HCT116 (cell line): ENCODE measurements around the gene CLTA. TPM values are rescaled to one million over a fixed set of nuclear protein-coding genes. Genes with fewer than 3 reads are reported as not detected.
"Not testable (repeated sequence)": the region's sequence is repeated elsewhere in the genome, so short reads cannot be mapped to it uniquely, and the experiment has no call there.

Experiments
- ATAC-seq: fragments of 200-7000 bp; cut with Tn5 transposase; 2 replicates; pipeline ENCODE4 v1.9.1; 2020; ENCODE audit warnings: mild to moderate bottlenecking, moderate library complexity
- BruUV-seq: library from RNA; stranded (reverse); fragments of 400-500 nt; replicated peaks from 2 replicates; lab custom pipeline; 2021; lab: Mats Ljungman, UMichigan
- CTCF ChIA-PET: fragments of 300-600 bp; sonication (Branson Sonifier 250); formaldehyde crosslinking; loops from one replicate; lab custom pipeline; 2021; ENCODE audit warnings: antibody characterized with exemption; lab: Charles Lee
- POLR2A ChIA-PET: fragments of 300-600, 350-600 bp; sonication (Branson Sonifier 250); formaldehyde crosslinking; loops from one replicate; lab custom pipeline; 2021; ENCODE audit warnings: antibody characterized with exemption; lab: Charles Lee
- RAD21 ChIA-PET, 2 experiments: fragments of 300-600 bp; sonication (Branson Sonifier 250); formaldehyde crosslinking; loops; one replicate each; lab custom pipeline; 2023; ENCODE audit warnings: low total read pairs in 2 of 2; ENCODE audit not compliant: uncharacterized antibody in 2 of 2, unreplicated experiment in 2 of 2, low non-redundant PET in 1 of 2; lab: Charles Lee
- DNase-seq: peaks from one replicate; pipeline ENCODE4 v3.0.0-alpha.2; 2010; ENCODE audit warnings: low read depth, low spot score
- H2AFZ ChIP-seq: fragments of 200-600 bp; shearing (Covaris generic), sonication (generic); 2 replicates; pipeline ENCODE4 v1.6.1; 2017; ENCODE audit warnings: low read depth, mixed run types, mixed read lengths, antibody characterized with exemption, low read length; ENCODE audit not compliant: poor library complexity, severe bottlenecking
- H3K27ac ChIP-seq: 2 replicates; pipeline ENCODE4 v1.5.1; 2012; ENCODE audit warnings: low read depth, low read length
- H3K27me3 ChIP-seq: fragments of 200-600 bp; sonication (generic); 2 replicates; pipeline ENCODE4 v1.6.1; 2016; ENCODE audit warnings: mixed run types, low read length, mixed read lengths; ENCODE audit not compliant: insufficient read depth
- H3K36me3 ChIP-seq, 2 experiments: fragments of 200-500 bp in 1 of 2; fragments of 200-600 bp in 1 of 2; sonication (Bioruptor generic) in 1 of 2; sonication (generic) in 1 of 2; 2 replicates each; pipeline versions ENCODE4 v1.5.1 to v1.6.1; 2014 to 2016; ENCODE audit warnings: low read length in 2 of 2, inconsistent platforms in 1 of 2, mixed read lengths in 1 of 2, mixed run types in 1 of 2; ENCODE audit not compliant: insufficient read depth in 2 of 2, control insufficient read depth in 1 of 2
- H3K4me1 ChIP-seq, 2 experiments: fragments of 200-600 bp in 1 of 2; sonication (generic) in 1 of 2; 2 replicates each; pipeline versions ENCODE4 v1.5.1 to v1.6.1; 2012 to 2017; ENCODE audit warnings: low read length in 2 of 2, inconsistent platforms in 1 of 2, mild to moderate bottlenecking in 1 of 2, mixed read lengths in 1 of 2, mixed run types in 1 of 2, moderate library complexity in 1 of 2; ENCODE audit not compliant: insufficient read depth in 2 of 2, control insufficient read depth in 1 of 2
- H3K4me2 ChIP-seq: fragments of 200-600 bp; sonication (generic); 2 replicates; pipeline ENCODE4 v1.6.1; 2017; ENCODE audit warnings: mixed run types, low read length, mixed read lengths
- H3K4me3 ChIP-seq, 2 experiments: fragments of 200-600 bp in 1 of 2; sonication (generic) in 1 of 2; replicated peaks in 1 of 2; 2 replicates each; pipeline ENCODE4 v1.5.1; 2011 to 2016; ENCODE audit warnings: low read length in 2 of 2, control low read depth in 1 of 2, low read depth in 1 of 2, mild to moderate bottlenecking in 1 of 2, mixed read lengths in 1 of 2, mixed run types in 1 of 2
- H3K79me2 ChIP-seq: fragments of 200-600 bp; sonication (generic); 2 replicates; pipeline ENCODE4 v1.6.1; 2017; ENCODE audit warnings: mild to moderate bottlenecking, mixed run types, low read length, moderate library complexity, mixed read lengths; ENCODE audit not compliant: insufficient read depth
- H3K9ac ChIP-seq: fragments of 200-600 bp; sonication (generic); 2 replicates; pipeline ENCODE4 v1.6.1; 2016; ENCODE audit warnings: low read length, mixed read lengths
- H3K9me2 ChIP-seq: fragments of 200-600 bp; sonication (generic), shearing (Covaris generic); 2 replicates; pipeline ENCODE4 v1.6.1; 2017; ENCODE audit warnings: mixed run types, mild to moderate bottlenecking, moderate library complexity; ENCODE audit not compliant: insufficient read depth
- H3K9me3 ChIP-seq, 2 experiments: fragments of 200-500 bp in 1 of 2; fragments of 200-600 bp in 1 of 2; sonication (Bioruptor generic) in 1 of 2; sonication (generic) in 1 of 2; 2 replicates each; pipeline ENCODE4 v1.6.1; 2014 to 2017; ENCODE audit warnings: low read length in 2 of 2, mixed read lengths in 2 of 2, inconsistent platforms in 1 of 2, low read depth in 1 of 2, mild to moderate bottlenecking in 1 of 2, mixed run types in 1 of 2, moderate library complexity in 1 of 2; ENCODE audit not compliant: control insufficient read depth in 1 of 2, insufficient read depth in 1 of 2
- H4K20me1 ChIP-seq: fragments of 200-600 bp; sonication (generic), shearing (Covaris generic); 2 replicates; pipeline ENCODE4 v1.6.1; 2017; ENCODE audit warnings: mixed run types, mild to moderate bottlenecking, moderate library complexity; ENCODE audit not compliant: insufficient read depth
- CBX3 ChIP-seq: IDR thresholded peaks from 2 replicates; pipeline ENCODE4 v1.6.1; 2012; ENCODE audit warnings: low read depth
- CEBPB ChIP-seq: IDR thresholded peaks from 2 replicates; pipeline ENCODE4 v1.6.1; 2012; ENCODE audit warnings: low read depth
- EGR1 ChIP-seq: IDR thresholded peaks from 2 replicates; pipeline ENCODE4 v1.6.1; 2012; ENCODE audit warnings: low read depth
- ELF1 ChIP-seq: IDR thresholded peaks from 2 replicates; pipeline ENCODE4 v1.6.1; 2012; ENCODE audit warnings: low read depth, borderline replicate concordance
- EZH2 ChIP-seq: fragments of 200-600 bp; sonication (generic); IDR thresholded peaks from 2 replicates; pipeline ENCODE4 v1.6.1; 2017; ENCODE audit warnings: antibody characterized with exemption, mixed run types
- EZH2phosphoT487 ChIP-seq: fragments of 200-600 bp; IDR thresholded peaks from 2 replicates; pipeline ENCODE4 v1.6.1; 2018; ENCODE audit warnings: antibody characterized with exemption, borderline replicate concordance
- MAX ChIP-seq: IDR thresholded peaks from 2 replicates; pipeline ENCODE4 v1.6.1; 2012
- POLR2A ChIP-seq: IDR thresholded peaks from 2 replicates; pipeline ENCODE4 v1.7.0; 2011; ENCODE audit warnings: borderline replicate concordance; ENCODE audit not compliant: insufficient read depth, insufficient read length; ENCODE audit errors: extremely low read depth
- RAD21 ChIP-seq: IDR thresholded peaks from 2 replicates; pipeline ENCODE4 v1.6.1; 2012; ENCODE audit warnings: low read depth, mild to moderate bottlenecking
- REST ChIP-seq: IDR thresholded peaks from 2 replicates; pipeline ENCODE4 v1.6.1; 2012; ENCODE audit warnings: low read depth
- TCF7L2 ChIP-seq: IDR thresholded peaks from 2 replicates; pipeline ENCODE4 v1.7.0; 2011; ENCODE audit warnings: borderline replicate concordance, inconsistent platforms; ENCODE audit not compliant: insufficient read depth, insufficient read length; ENCODE audit errors: extremely low read depth
- YY1 ChIP-seq: IDR thresholded peaks from 2 replicates; pipeline ENCODE4 v1.6.1; 2011; ENCODE audit warnings: low read length, low read depth, moderate library complexity, mild to moderate bottlenecking; ENCODE audit not compliant: insufficient replicate concordance; ENCODE audit errors: extremely low read depth
- ZBTB33 ChIP-seq: IDR thresholded peaks from 2 replicates; pipeline ENCODE4 v1.6.1; 2011; ENCODE audit warnings: mild to moderate bottlenecking, low read length, moderate library complexity; ENCODE audit not compliant: insufficient replicate concordance; ENCODE audit errors: extremely low read depth
- ZFX ChIP-seq: fragments of 450-650 bp; IDR thresholded peaks from 2 replicates; pipeline ENCODE4 v1.6.1; 2017
- ZNF274 ChIP-seq: fragments of 200-500 bp; sonication (Bioruptor generic); IDR thresholded peaks from 2 replicates; pipeline ENCODE4 v1.6.1; 2014; ENCODE audit warnings: mild to moderate bottlenecking, low read depth, low read length, inconsistent platforms
- intact Hi-C: fragments of 100-400 bp; cut with micrococcal nuclease; formaldehyde crosslinking; loops from 2 replicates; pipeline ENCODE4 v1.10.0; 2022
- total RNA-seq: library from RNA; stranded (reverse); gene quantifications from one replicate; pipeline ENCODE4 v1.2.1, GENCODE V29; 2021; ENCODE audit not compliant: unreplicated experiment

The CLTA gene
- total RNA-seq, 1 experiment from 2014 or later: 152 TPM

DNA sequence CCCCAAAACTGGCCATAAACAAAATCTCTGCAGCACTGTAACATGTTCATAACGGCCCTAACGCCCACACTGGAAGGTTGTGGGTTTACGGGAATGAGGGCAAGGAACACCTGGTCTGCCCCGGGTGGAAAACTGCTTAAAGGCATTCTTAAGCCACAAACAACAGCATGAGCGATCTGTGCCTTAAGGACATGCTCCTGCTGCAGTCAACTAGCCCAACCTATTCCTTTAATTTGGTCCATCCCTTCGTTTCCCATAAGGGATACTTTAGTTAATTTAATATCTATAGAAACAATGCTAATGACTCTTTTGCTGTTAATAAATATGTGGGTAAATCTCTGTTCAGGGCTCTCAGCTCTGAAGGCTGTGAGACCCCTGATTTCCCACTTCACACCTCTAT lies 10.5 kb upstream of the CLTA start:
- POLR2A ChIA-PET, H3K9me2 ChIP-seq, H3K79me2 ChIP-seq, H3K4me2 ChIP-seq, DNase-seq, H3K27ac ChIP-seq, H3K27me3 ChIP-seq, H4K20me1 ChIP-seq, H3K36me3 ChIP-seq, H3K9ac ChIP-seq, H3K4me3 ChIP-seq, H3K4me1 ChIP-seq, ATAC-seq, RAD21 ChIA-PET, H2AFZ ChIP-seq, CTCF ChIA-PET, BruUV-seq, H3K9me3 ChIP-seq, intact Hi-C loops: not testable (repeated sequence)
- 0 out of 2 replicates have a peak, but pooled peaks have one; percentile 23 for TF ChIP-seq CBX3

DNA sequence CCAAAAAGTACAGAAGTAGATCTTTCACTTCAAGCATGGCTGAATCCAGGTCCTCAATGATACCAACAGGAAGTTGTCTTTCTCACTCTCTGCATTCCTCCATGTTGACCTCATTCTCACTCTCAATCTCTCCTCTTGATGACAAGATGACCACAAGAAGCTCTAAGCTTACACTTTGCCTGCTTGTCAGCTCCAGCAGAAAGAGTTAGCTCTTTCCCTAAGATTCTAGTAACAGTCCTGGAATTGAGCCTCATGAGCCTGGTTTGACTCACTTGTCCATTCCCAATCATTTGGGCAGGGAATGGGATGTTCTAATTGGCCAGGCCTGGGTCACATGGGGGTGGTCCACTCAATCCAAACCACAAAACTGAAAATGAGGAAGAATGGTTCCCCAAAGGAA lies 3.3 kb upstream of the CLTA start:
- no peaks in the 10 kb centered on the region; a peak in 1 of 4 replicates for H3K36me3 ChIP-seq
- H4K20me1 ChIP-seq: 0 out of 2 replicates have a peak, but pooled peaks cover 5% of the 10 kb centered on the region
- intact Hi-C loops: no loop called here
- H3K9me2 ChIP-seq: no peaks in the 10 kb centered on the region
- TF ChIP-seq ZFX (no peak), MAX (no peak), ZBTB33 (no peak), EGR1 (no peak), ZNF274 (no peak), TCF7L2 (no peak), RAD21 (no peak), ELF1 (no peak), POLR2A (no peak), EZH2phosphoT487 (no peak), EZH2 (no peak), CEBPB (no peak), YY1 (no peak), REST (no peak)
- H3K4me2 ChIP-seq: no peak overlapping the region
- DNase-seq (no peak), ATAC-seq (no peak)
- no peak overlapping the region for H3K4me3 ChIP-seq
- H3K27me3 ChIP-seq: no peaks in the 10 kb centered on the region
- no TSS peak for BruUV-seq
- no peak overlapping the region for H3K9ac ChIP-seq
- POLR2A ChIA-PET: no interaction called here
- peaks cover 12 to 15% of the 10 kb centered on the region in 2 experiments for H3K4me1 ChIP-seq
- CTCF ChIA-PET: no interaction called here
- no peaks in the 10 kb centered on the region for H3K9me3 ChIP-seq
- H3K27ac ChIP-seq: no peak overlapping the region
- H3K79me2 ChIP-seq: peaks cover 17% of the 10 kb centered on the region
- RAD21 ChIA-PET: no interaction called here
- no peak overlapping the region for H2AFZ ChIP-seq
